Esophagus (tissue), 2 donors: ENCODE results near the gene DSEL. TPM values are rescaled to one million over a fixed set of nuclear protein-coding genes. Genes with fewer than 3 reads are reported as not detected.

ENCODE experiments used
- H3K27ac ChIP-seq, 2 donors: one replicate each; pipeline ENCODE4 v1.5.1; 2013; ENCODE audit warnings: low read depth in 2 of 2, mild to moderate bottlenecking in 2 of 2, inconsistent platforms in 1 of 2, low read length in 1 of 2, moderate library complexity in 1 of 2
- H3K27me3 ChIP-seq, 2 donors: one replicate each; pipeline ENCODE4 v1.6.1; 2013; ENCODE audit warnings: low read length in 2 of 2, control low read depth in 1 of 2, mild to moderate bottlenecking in 1 of 2; ENCODE audit not compliant: insufficient read depth in 2 of 2, control insufficient read depth in 1 of 2
- H3K36me3 ChIP-seq, 2 donors: one replicate each; pipeline ENCODE4 v1.6.1; 2013; ENCODE audit warnings: low read length in 1 of 2; ENCODE audit not compliant: control insufficient read depth in 2 of 2, insufficient read depth in 2 of 2
- H3K4me1 ChIP-seq, 2 donors: one replicate each; pipeline ENCODE4 v1.6.1; 2013; ENCODE audit warnings: low read length in 1 of 2; ENCODE audit not compliant: control insufficient read depth in 2 of 2, insufficient read depth in 2 of 2
- H3K4me3 ChIP-seq, 2 donors: one replicate each; pipeline ENCODE4 v1.5.1; 2013; ENCODE audit warnings: low read length in 2 of 2, mild to moderate bottlenecking in 2 of 2, low read depth in 1 of 2, moderate library complexity in 1 of 2
- H3K9me3 ChIP-seq, 2 donors: one replicate each; pipeline ENCODE4 v1.6.1; 2013; ENCODE audit warnings: mild to moderate bottlenecking in 2 of 2, low read depth in 1 of 2, low read length in 1 of 2, moderate library complexity in 1 of 2; ENCODE audit not compliant: control insufficient read depth in 2 of 2, insufficient read depth in 1 of 2
- WGBS, 2 donors: extraction: QIAGEN DNeasy Blood & Tissue Kit; methylation state at CpG; one replicate each; pipeline ENCODE4 v1.1.7; 2013; 5-methylcytosine and 5-hydroxymethylcytosine counted together
- polyA plus RNA-seq, 2 donors: library from polyadenylated mRNA; stranded (reverse); fragments of 200-250 nt; gene quantifications; one replicate each; pipeline ENCODE4 v1.2.3, GENCODE V29; 2013
- donor health status: healthy with polysubstance abuse.
- donor health status: Bipolar disorder and iron deficiency.

The DSEL gene
- polyA plus RNA-seq, result under 1 TPM; 0.18 to 0.38 TPM

- WGBS, 2 donors, result 0 to 1% methylated on average over 59 to 79 of the region's 79 CpGs
- Histone ChIP-seq H3K36me3 (no peaks in the 10 kb centered on the region), H3K4me1 (no peaks in the 10 kb centered on the region), H3K4me3 (peak within 1 kb of the TSS; percentile 74 to 77), H3K27ac (peak within 1 kb of the TSS; percentile 78 to 81), H3K9me3 (no peaks in the 10 kb centered on the region), H3K27me3 (no peaks in the 10 kb centered on the region)
These were observed at the start of gene DSEL for GRCh38 chr18:67516539-67517443. Gene DSEL, minus strand, starts transcription at chr18:67516720. Its CDS starts 2,112 bp downstream, at chr18:67514608.

DNA sequence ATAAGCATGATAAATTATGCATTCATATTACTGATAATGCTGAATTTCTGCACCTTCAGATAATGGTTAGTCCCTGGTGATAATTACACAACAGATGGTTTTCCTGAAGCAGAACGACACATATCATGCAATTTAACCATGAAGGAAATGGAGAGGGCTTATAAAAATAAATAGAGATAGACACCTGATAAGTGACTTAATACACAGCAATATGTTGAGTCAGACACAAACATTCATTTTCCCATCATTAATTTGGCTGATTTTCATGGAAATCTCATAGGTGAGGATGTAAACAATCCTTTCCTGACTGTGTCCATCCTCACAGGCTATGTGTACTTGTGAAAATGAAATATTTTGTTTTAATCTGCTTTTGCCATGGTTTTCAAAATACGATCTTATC lies 36.9 kb upstream of the DSEL start:
- WGBS, 2 donors, result 51 to 58% methylated on average over 2 of the region's 2 CpGs
- no peaks in the 10 kb centered on the region for H3K9me3 ChIP-seq
- H3K27me3 ChIP-seq, result no peaks in the 10 kb centered on the region

GRCh38 chr18:67550872-67551520 lies 34.5 kb upstream of the DSEL start:
- Histone ChIP-seq H3K27ac (no peak overlapping the region), H3K36me3 (no peaks in the 10 kb centered on the region), H3K9me3 (no peaks in the 10 kb centered on the region), H3K4me3 (no peak overlapping the region), H3K4me1 (no peaks in the 10 kb centered on the region), H3K27me3 (no peaks in the 10 kb centered on the region)
- 66 to 67% methylated on average over 3 of the region's 3 CpGs for WGBS, 2 donors

More for the DNA sequence above, 36.9 kb upstream of the DSEL start:
- Histone ChIP-seq H3K4me1 (no peaks in the 10 kb centered on the region), H3K4me3 (no peak overlapping the region), H3K36me3 (no peaks in the 10 kb centered on the region), H3K27ac (no peak overlapping the region)

DNA sequence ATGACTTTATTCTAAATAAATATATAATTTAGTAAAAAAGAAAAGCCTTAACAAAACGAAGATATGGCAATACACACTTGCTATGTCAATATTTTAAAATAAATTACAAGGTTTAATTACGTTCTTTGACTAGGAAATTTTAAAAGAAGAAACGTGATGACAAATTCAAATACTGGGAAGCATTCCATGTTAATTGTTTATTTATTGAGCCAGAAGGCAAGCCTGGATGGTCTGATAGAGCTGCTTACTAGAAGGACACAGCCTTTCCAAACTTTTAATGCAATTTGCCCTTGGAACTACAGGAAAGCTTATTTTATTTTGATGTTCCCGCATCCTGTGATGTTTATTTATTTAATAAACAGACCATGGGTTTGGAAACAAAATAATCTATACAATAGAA lies 33.4 kb upstream of the DSEL start:
- no peaks in the 10 kb centered on the region for H3K36me3 ChIP-seq
- no peaks in the 10 kb centered on the region for H3K9me3 ChIP-seq
- 26 to 35% methylated on average over 4 of the region's 4 CpGs for WGBS, 2 donors
- no peaks in the 10 kb centered on the region for H3K4me1 ChIP-seq
- H3K4me3 ChIP-seq, result no peak overlapping the region
- no peaks in the 10 kb centered on the region for H3K27me3 ChIP-seq
- H3K27ac ChIP-seq, result no peak overlapping the region

DNA sequence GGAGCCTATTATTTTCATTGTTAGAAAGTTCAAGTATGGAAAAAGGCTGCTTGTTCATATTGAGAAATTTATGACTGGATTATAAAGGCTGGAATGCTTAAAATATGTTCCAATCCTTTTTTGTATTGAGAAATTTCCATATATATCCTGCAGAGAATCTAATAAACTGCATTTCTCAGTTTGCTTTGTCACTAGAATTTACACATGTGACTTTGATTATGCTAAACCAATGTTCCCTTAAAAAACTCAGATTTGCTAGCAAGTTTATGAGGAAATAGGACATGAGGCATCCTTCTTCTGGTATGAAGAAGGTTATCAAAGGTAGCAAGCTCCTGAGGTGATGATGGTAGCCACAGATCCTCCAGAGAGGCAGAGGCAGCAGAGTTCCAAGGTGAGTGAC lies 29.2 kb upstream of the DSEL start:
- Histone ChIP-seq H3K27me3 (no peaks in the 10 kb centered on the region), H3K36me3 (no peaks in the 10 kb centered on the region), H3K4me1 (no peaks in the 10 kb centered on the region), H3K4me3 (no peak overlapping the region), H3K9me3 (no peaks in the 10 kb centered on the region), H3K27ac (no peak overlapping the region)

GRCh38 chr18:67540559-67540958 lies 24.0 kb upstream of the DSEL start:
- Histone ChIP-seq H3K27me3 (no peaks in the 10 kb centered on the region), H3K9me3 (no peaks in the 10 kb centered on the region), H3K4me1 (no peaks in the 10 kb centered on the region), H3K36me3 (no peaks in the 10 kb centered on the region), H3K27ac (no peak overlapping the region), H3K4me3 (no peak overlapping the region)
- 82% methylated on average over 5 of the region's 5 CpGs for WGBS, 2 donors

GRCh38 chr18:67531929-67532328 lies 15.4 kb upstream of the DSEL start:
- no peak overlapping the region for H3K4me3 ChIP-seq
- no peaks in the 10 kb centered on the region for H3K36me3 ChIP-seq
- WGBS, 2 donors, result 80 to 82% methylated on average over 2 of the region's 2 CpGs

GRCh38 chr18:67525328-67526099 lies 9.0 kb upstream of the DSEL start:
- Histone ChIP-seq H3K36me3 (no peaks in the 10 kb centered on the region), H3K27me3 (no peaks in the 10 kb centered on the region), H3K4me1 (peaks cover 0 to 2% of the 10 kb centered on the region in 2 donors), H3K27ac (no peak overlapping the region), H3K4me3 (no peak overlapping the region), H3K9me3 (no peaks in the 10 kb centered on the region)
- WGBS, 2 donors, result 29 to 48% methylated on average over 3 of the region's 3 CpGs

More at GRCh38 chr18:67531929-67532328, 15.4 kb upstream of the DSEL start:
- H3K27ac ChIP-seq, result no peak overlapping the region
- H3K9me3 ChIP-seq, result no peaks in the 10 kb centered on the region
- no peaks in the 10 kb centered on the region for H3K27me3 ChIP-seq
- H3K4me1 ChIP-seq, result no peaks in the 10 kb centered on the region

GRCh38 chr18:67520351-67520921 lies 3.9 kb upstream of the DSEL start:
- Histone ChIP-seq H3K36me3 (no peaks in the 10 kb centered on the region), H3K27me3 (no peaks in the 10 kb centered on the region), H3K4me1 (peaks cover 0 to 1% of the 10 kb centered on the region in 2 donors), H3K27ac (no peak overlapping the region), H3K4me3 (no peak overlapping the region), H3K9me3 (no peaks in the 10 kb centered on the region)
- WGBS, 2 donors, result 73 to 75% methylated on average over 2 of the region's 2 CpGs
